C4-2B (cell line): Measurements from ENCODE around the gene COL4A1.

ENCODE experiments used
- CTCF ChIP-seq: fragments of 450-650 bp; conservative IDR thresholded peaks from 2 replicates; pipeline ENCODE4 v1.5.1; 2017; ENCODE audit warnings: mild to moderate bottlenecking
- ZFX ChIP-seq: fragments of 450-650 bp; IDR thresholded peaks from 2 replicates; pipeline ENCODE4 v1.6.1; 2017

GRCh38 chr13:110170020-110170790 lies 136.8 kb downstream of the COL4A1 start:
- TF ChIP-seq CTCF (no peak), ZFX (no peak)
